Loucy (cell line): Measurements from ENCODE around the gene MEGF6.

ENCODE experiments used
- H2AFZ ChIP-seq: fragments of 200-600 bp; sonication (generic); 2 replicates; pipeline ENCODE4 v1.6.0; 2016; ENCODE audit warnings: antibody characterized with exemption, mild to moderate bottlenecking, low read length, moderate library complexity
- H3F3A ChIP-seq: fragments of 200-600 bp; 2 replicates; pipeline ENCODE4 v1.6.0; 2016; ENCODE audit warnings: antibody characterized with exemption, low read depth, mild to moderate bottlenecking
- H3K27me3 ChIP-seq: fragments of 200-600 bp; sonication (generic); 2 replicates; pipeline ENCODE4 v1.6.1; 2014; ENCODE audit warnings: low read length, mild to moderate bottlenecking; ENCODE audit not compliant: insufficient read depth, poor library complexity, severe bottlenecking
- H3K36me3 ChIP-seq: fragments of 200-600 bp; sonication (generic); 2 replicates; pipeline ENCODE4 v1.6.1; 2016; ENCODE audit warnings: low read length; ENCODE audit not compliant: insufficient read depth
- H3K4me1 ChIP-seq: fragments of 200-600 bp; sonication (generic); 2 replicates; pipeline ENCODE4 v1.5.1; 2014; ENCODE audit warnings: low read length, mild to moderate bottlenecking; ENCODE audit not compliant: insufficient read depth, poor library complexity, severe bottlenecking
- H3K4me2 ChIP-seq: fragments of 200-600 bp; sonication (generic); 2 replicates; pipeline ENCODE4 v1.6.0; 2014; ENCODE audit warnings: antibody characterized with exemption, low read length, low read depth, mild to moderate bottlenecking; ENCODE audit not compliant: poor library complexity, severe bottlenecking
- H3K4me3 ChIP-seq: fragments of 200-600 bp; sonication (generic); 2 replicates; pipeline ENCODE4 v1.5.1; 2014; ENCODE audit warnings: low read length, mild to moderate bottlenecking, mixed read lengths; ENCODE audit not compliant: poor library complexity, severe bottlenecking
- H3K79me2 ChIP-seq: fragments of 200-600 bp; sonication (generic); 2 replicates; pipeline ENCODE4 v1.6.1; 2014; ENCODE audit warnings: low read length; ENCODE audit not compliant: insufficient read depth
- H3K9ac ChIP-seq: fragments of 200-600 bp; sonication (generic); 2 replicates; pipeline ENCODE4 v1.6.0; 2014; ENCODE audit warnings: mild to moderate bottlenecking, low read depth, low read length, moderate library complexity; ENCODE audit not compliant: poor library complexity, severe bottlenecking
- H3K9me2 ChIP-seq: fragments of 200-600 bp; sonication (generic); replicated peaks from 2 replicates; pipeline ENCODE4 v1.6.1; 2016; ENCODE audit warnings: low read depth, low read length, mixed read lengths
- H3K9me3 ChIP-seq: fragments of 200-600 bp; sonication (generic); 2 replicates; pipeline ENCODE4 v1.6.1; 2014; ENCODE audit warnings: mild to moderate bottlenecking, antibody characterized with exemption, low read length, low read depth; ENCODE audit not compliant: insufficient read depth
- H4K20me1 ChIP-seq: fragments of 200-600 bp; sonication (generic); 2 replicates; pipeline ENCODE4 v1.6.0; 2014; ENCODE audit warnings: antibody characterized with exemption, low read length, mild to moderate bottlenecking; ENCODE audit not compliant: insufficient read depth, poor library complexity, severe bottlenecking
- CTCF ChIP-seq: fragments of 200-600 bp; sonication (generic); conservative IDR thresholded peaks from 2 replicates; pipeline ENCODE4 v1.5.1; 2014; ENCODE audit warnings: mild to moderate bottlenecking, antibody characterized with exemption, low read length
- EZH2phosphoT487 ChIP-seq: fragments of 200-600 bp; IDR thresholded peaks from 2 replicates; pipeline ENCODE4 v1.6.1; 2018; ENCODE audit warnings: antibody characterized with exemption, mild to moderate bottlenecking, moderate library complexity, borderline replicate concordance

The MEGF6 gene

GRCh38 chr1:3630161-3630611 is 18.9 kb upstream of the MEGF6 start:
- TF ChIP-seq EZH2phosphoT487 (no peak), CTCF (no peak)
- peaks cover 3% of the 10 kb centered on the region for H3K4me1 ChIP-seq
- H3K36me3 ChIP-seq: peaks cover 22% of the 10 kb centered on the region; the same call in 1 of the 2 replicates
- H3F3A ChIP-seq: no peaks in the 10 kb centered on the region
- no peaks in the 10 kb centered on the region for H3K9me3 ChIP-seq
- peaks cover 9% of the 10 kb centered on the region; the same call in 1 of the 2 replicates for H3K79me2 ChIP-seq
- no peak overlapping the region for H3K4me3 ChIP-seq
- H3K4me2 ChIP-seq: no peak overlapping the region
- no peak overlapping the region for H3K9ac ChIP-seq
- H3K9me2 ChIP-seq: no peaks in the 10 kb centered on the region
- H3K27me3 ChIP-seq: no peaks in the 10 kb centered on the region
- H2AFZ ChIP-seq: no peak overlapping the region
- no peaks in the 10 kb centered on the region for H4K20me1 ChIP-seq

DNA sequence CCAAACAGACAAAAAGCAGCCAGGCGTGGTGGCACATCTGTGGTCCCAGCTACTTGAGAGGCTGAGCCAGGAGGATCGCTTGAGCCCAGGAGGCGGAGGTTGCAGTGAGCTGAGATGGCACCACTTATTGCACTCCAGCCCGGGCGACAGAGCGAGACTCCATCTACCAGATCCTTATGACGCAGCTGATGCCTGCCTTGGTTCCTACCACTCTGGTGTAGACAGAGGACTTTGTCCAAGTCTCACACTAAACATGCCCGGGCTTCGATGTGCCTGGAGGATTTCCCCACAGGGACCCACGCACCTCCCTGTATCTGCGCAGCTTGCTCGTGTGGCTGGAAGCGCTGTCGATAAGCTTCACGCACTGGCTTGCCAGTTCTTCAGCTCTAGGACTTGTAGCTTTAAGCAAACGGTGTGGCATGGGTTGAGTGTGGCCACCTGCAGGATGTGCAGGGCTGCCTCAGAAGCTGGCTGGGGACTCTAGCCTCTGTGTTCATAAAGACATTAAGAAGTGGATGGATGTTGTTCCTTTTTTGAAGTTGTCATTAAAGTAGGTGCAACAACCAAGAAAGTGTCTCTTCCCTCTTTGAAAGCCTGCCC is 18.4 kb upstream of the MEGF6 start:
- Histone ChIP-seq H3K36me3 (peaks cover 16% of the 10 kb centered on the region; the same call in 1 of the 2 replicates), H3K4me1 (peaks cover 3% of the 10 kb centered on the region), H3K4me3 (no peak overlapping the region), H3F3A (no peaks in the 10 kb centered on the region), H2AFZ (no peak overlapping the region), H3K27me3 (no peaks in the 10 kb centered on the region), H3K79me2 (peaks cover 9% of the 10 kb centered on the region; the same call in 1 of the 2 replicates), H3K9ac (no peak overlapping the region), H3K9me3 (no peaks in the 10 kb centered on the region), H3K4me2 (no peak overlapping the region), H3K9me2 (no peaks in the 10 kb centered on the region), H4K20me1 (no peaks in the 10 kb centered on the region)
- TF ChIP-seq CTCF (no peak), EZH2phosphoT487 (no peak)

DNA sequence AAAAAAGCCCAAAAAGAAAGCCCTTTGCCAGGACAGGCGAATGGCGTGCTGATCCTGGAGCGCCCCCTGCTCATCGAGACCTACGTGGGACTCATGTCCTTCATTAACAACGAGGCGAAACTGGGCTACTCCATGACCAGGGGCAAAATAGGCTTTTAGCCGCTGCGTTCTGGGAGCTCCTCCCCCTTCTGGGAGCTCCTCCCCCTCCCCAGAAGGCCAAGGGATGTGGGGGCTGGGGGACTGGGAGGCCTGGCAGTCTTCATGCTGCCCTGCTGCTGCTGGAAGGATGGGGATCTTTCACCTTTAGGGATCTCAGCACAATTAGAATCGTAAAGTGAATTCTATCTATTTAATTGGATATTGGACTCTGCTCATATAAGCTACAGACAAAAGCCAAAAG is 17.1 kb upstream of the MEGF6 start:
- H3K79me2 ChIP-seq: peaks cover 9% of the 10 kb centered on the region; the same call in 1 of the 2 replicates
- no peaks in the 10 kb centered on the region for H3K9me3 ChIP-seq
- H3K36me3 ChIP-seq: peaks cover 5% of the 10 kb centered on the region; the same call in 1 of the 2 replicates
- H3K9ac ChIP-seq: no peak overlapping the region
- no peaks in the 10 kb centered on the region for H3K27me3 ChIP-seq
- TF ChIP-seq EZH2phosphoT487 (no peak), CTCF (no peak)
- H3K4me1 ChIP-seq: peaks cover 13% of the 10 kb centered on the region
- H3K9me2 ChIP-seq: no peaks in the 10 kb centered on the region
- H4K20me1 ChIP-seq: no peaks in the 10 kb centered on the region
- no peak overlapping the region for H2AFZ ChIP-seq
- H3K4me3 ChIP-seq: no peak overlapping the region
- no peaks in the 10 kb centered on the region for H3F3A ChIP-seq
- H3K4me2 ChIP-seq: no peak overlapping the region
